Measurements from ENCODE around the gene HNF1A. TPM values are rescaled to one million over a fixed set of nuclear protein-coding genes. Genes with fewer than 3 reads are reported as not detected.

Gene HNF1A
- total RNA-seq, 6 experiments from 2014 or later, result not detected

- H3K36me3 Mint-ChIP-seq (ENCODE audit: low read depth), result no peaks in the 10 kb centered on the region
- no peak overlapping the region for H3K27ac Mint-ChIP-seq
- DNase-seq, result no peak
- H3K4me1 Mint-ChIP-seq (ENCODE audit: low read depth), result peaks cover 13% of the 10 kb centered on the region
- no peaks in the 10 kb centered on the region for H3K9me3 Mint-ChIP-seq
- TF ChIP-seq CTCF (IDR thresholded peaks at IDR 0.05), result peak; percentile 33
- H3K27me3 Mint-ChIP-seq (ENCODE audit: insufficient read depth), result peaks cover 4% of the 10 kb centered on the region; the same call in 1 of the 2 replicates
- no peak overlapping the region for H3K4me3 Mint-ChIP-seq
Measured at GRCh38 chr12:121013715-121014114, 35.4 kb downstream of the HNF1A start.

GRCh38 chr12:121015825-121016766 is 37.8 kb downstream of the HNF1A start, which contains the start of gene C12orf43:
Gene C12orf43 (minus strand): TSS chr12:121016487. CDS start chr12:121016474, 13 bp downstream.
- Mint-ChIP-seq H3K9me3 (no peaks in the 10 kb centered on the region), H3K27me3 (ENCODE audit: insufficient read depth) (peaks cover 15% of the 10 kb centered on the region; the same call in 1 of the 2 replicates), H3K4me1 (ENCODE audit: low read depth) (peaks cover 13% of the 10 kb centered on the region), H3K36me3 (ENCODE audit: low read depth) (no peaks in the 10 kb centered on the region), H3K4me3 (peak within 1 kb of the TSS; percentile 100), H3K27ac (peak within 1 kb of the TSS; percentile 96)
- TF ChIP-seq CTCF (IDR thresholded peaks at IDR 0.05), result no peak
- peak; percentile 86 for DNase-seq

DNA sequence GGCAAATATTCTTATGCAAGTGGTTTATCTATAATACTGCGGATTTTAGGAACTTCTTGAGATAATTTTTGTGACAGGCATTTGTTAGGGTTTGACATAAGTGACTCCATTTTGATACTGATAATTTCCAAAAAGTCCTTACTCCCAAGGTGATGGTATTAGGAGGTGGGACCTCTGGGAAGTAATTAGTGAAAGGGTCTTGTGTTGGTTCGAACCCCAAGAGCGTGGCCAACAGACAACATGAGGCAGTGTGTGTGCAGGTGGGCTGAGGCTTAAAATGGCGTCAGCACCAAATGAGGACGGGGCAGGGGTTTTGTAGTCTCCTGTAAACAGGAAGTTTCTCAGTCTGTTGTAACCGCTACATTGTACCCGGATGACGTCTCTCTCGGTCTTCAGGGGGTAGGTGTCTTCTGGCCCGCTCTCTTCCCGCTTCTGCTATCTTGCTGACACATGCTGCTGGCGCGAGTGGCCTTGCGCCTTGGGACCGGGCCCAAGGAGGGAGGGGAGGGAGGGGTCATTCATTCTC is 39.7 kb downstream of the HNF1A start:
- TF ChIP-seq CTCF (IDR thresholded peaks at IDR 0.05), result no peak
- no peaks in the 10 kb centered on the region for H3K36me3 Mint-ChIP-seq (ENCODE audit: low read depth)
- no peak overlapping the region for H3K4me3 Mint-ChIP-seq
- H3K9me3 Mint-ChIP-seq, result no peaks in the 10 kb centered on the region
- H3K27me3 Mint-ChIP-seq (ENCODE audit: insufficient read depth), result peaks cover 20% of the 10 kb centered on the region
- peaks cover 13% of the 10 kb centered on the region for H3K4me1 Mint-ChIP-seq (ENCODE audit: low read depth)
- H3K27ac Mint-ChIP-seq, result no peak overlapping the region
- no peak for DNase-seq

GRCh38 chr12:121018860-121019617 is 40.7 kb downstream of the HNF1A start:
- H3K4me3 Mint-ChIP-seq, result no peak overlapping the region
- no peaks in the 10 kb centered on the region for H3K9me3 Mint-ChIP-seq
- H3K27ac Mint-ChIP-seq, result no peak overlapping the region
- no peak for TF ChIP-seq CTCF (IDR thresholded peaks at IDR 0.05)
- H3K36me3 Mint-ChIP-seq (ENCODE audit: low read depth), result no peaks in the 10 kb centered on the region
- DNase-seq, result no peak
- peaks cover 20% of the 10 kb centered on the region for H3K27me3 Mint-ChIP-seq (ENCODE audit: insufficient read depth)
- H3K4me1 Mint-ChIP-seq (ENCODE audit: low read depth), result peaks cover 13% of the 10 kb centered on the region

DNA sequence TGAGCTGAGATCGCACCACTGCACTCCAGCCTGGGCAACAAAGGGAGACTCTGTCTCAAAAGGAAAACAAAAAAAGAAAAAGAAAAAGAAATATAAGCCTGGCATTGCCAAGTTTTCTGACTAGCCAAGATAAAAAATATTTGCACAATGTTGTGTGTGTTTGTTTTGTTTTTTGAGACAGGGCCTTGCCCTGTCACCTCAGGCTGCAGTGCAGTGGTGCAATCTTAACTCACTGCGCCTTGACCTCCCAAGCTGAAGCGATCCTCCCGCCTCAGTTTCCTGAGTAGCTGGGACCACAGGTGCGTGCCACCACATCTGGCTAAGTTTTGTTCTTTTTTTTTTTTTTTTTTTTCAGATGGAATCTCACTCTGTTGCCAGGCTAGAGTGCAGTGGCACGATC is 43.4 kb downstream of the HNF1A start:
- TF ChIP-seq CTCF (IDR thresholded peaks at IDR 0.05), result no peak
- no peaks in the 10 kb centered on the region for H3K9me3 Mint-ChIP-seq

More for the DNA sequence above, 43.4 kb downstream of the HNF1A start:
- peaks cover 8% of the 10 kb centered on the region; the same call in 1 of the 2 replicates for H3K4me1 Mint-ChIP-seq (ENCODE audit: low read depth)
- DNase-seq, result no peak
- H3K27ac Mint-ChIP-seq, result no peak overlapping the region
- H3K4me3 Mint-ChIP-seq, result no peak overlapping the region
- H3K27me3 Mint-ChIP-seq (ENCODE audit: insufficient read depth), result peaks cover 22% of the 10 kb centered on the region
- no peaks in the 10 kb centered on the region for H3K36me3 Mint-ChIP-seq (ENCODE audit: low read depth)

Measured in HFFc6 (cell line).